Endothelial cell of umbilical vein (primary cell): ENCODE results near the gene GABRA5. TPM values are rescaled to one million over a fixed set of nuclear protein-coding genes. Genes with fewer than 3 reads are reported as not detected.
A peak's percentile ranks its signal among the peaks of the same experiment; 100 is the strongest.

ENCODE experiments used
- BruUV-seq: library from RNA; stranded (reverse); fragments of 400-500 nt; replicated peaks from 2 replicates; lab custom pipeline; 2021; lab: Mats Ljungman, UMichigan
- CTCF ChIA-PET: fragments of 300-600, 350-600 bp; sonication (Branson Sonifier 250); formaldehyde crosslinking; loops from one replicate; lab custom pipeline; 2021; ENCODE audit warnings: antibody characterized with exemption, inconsistent platforms; lab: Charles Lee
- POLR2A ChIA-PET: fragments of 300-600, 350-600 bp; sonication (Branson Sonifier 250); formaldehyde crosslinking; loops from one replicate; lab custom pipeline; 2021; ENCODE audit warnings: antibody characterized with exemption, inconsistent platforms; lab: Charles Lee
- DNase-seq: peaks from one replicate; pipeline ENCODE4 v3.0.0-alpha.2; 2011; ENCODE audit warnings: low read depth, low spot score
- FAIRE-seq: peaks from 2 replicates; lab custom pipeline; 2011; peaks lifted over from hg19 to GRCh38; lab: Jason Lieb, UNC
- H2AFZ ChIP-seq: 2 replicates; pipeline ENCODE4 v1.6.0; 2012; ENCODE audit warnings: low read depth, low read length, control low read depth, inconsistent platforms
- H3K27ac ChIP-seq: 2 replicates; pipeline ENCODE4 v1.5.1; 2011; ENCODE audit warnings: low read depth, mild to moderate bottlenecking, control low read depth, low read length, moderate library complexity; ENCODE audit not compliant: insufficient read depth
- H3K27me3 ChIP-seq, 2 experiments: 2 replicates each; pipeline versions ENCODE4 v1.6.0 to v1.6.1; 2011; ENCODE audit warnings: low read length in 2 of 2, mixed read lengths in 1 of 2; ENCODE audit not compliant: control insufficient read depth in 2 of 2, insufficient read depth in 2 of 2
- H3K36me3 ChIP-seq, 2 experiments: 2 replicates in 1 of 2; 3 replicates in 1 of 2; pipeline ENCODE4 v1.5.1; 2011; ENCODE audit warnings: low read length in 2 of 2, mild to moderate bottlenecking in 1 of 2, moderate library complexity in 1 of 2; ENCODE audit not compliant: control insufficient read depth in 2 of 2, insufficient read depth in 2 of 2; ENCODE audit errors: extremely low read depth in 1 of 2
- H3K4me1 ChIP-seq: 3 replicates; pipeline ENCODE4 v1.5.1; 2011; ENCODE audit warnings: mild to moderate bottlenecking, low read length; ENCODE audit not compliant: control insufficient read depth, insufficient read depth; ENCODE audit errors: extremely low read depth
- H3K4me2 ChIP-seq: 2 replicates; pipeline ENCODE4 v1.6.1; 2011; ENCODE audit warnings: low read length, control low read depth, mixed read lengths; ENCODE audit not compliant: insufficient read depth
- H3K4me3 ChIP-seq, 3 experiments: fragments of 200-600 bp in 1 of 3; sonication (generic), shearing (Covaris generic) in 1 of 3; replicated peaks in 1 of 3; 2 replicates each; pipeline ENCODE4 v1.5.1; 2011 to 2016; ENCODE audit warnings: control low read depth in 3 of 3, low read length in 3 of 3, mild to moderate bottlenecking in 2 of 3, inconsistent platforms in 1 of 3, low read depth in 1 of 3, moderate library complexity in 1 of 3; ENCODE audit not compliant: insufficient read depth in 1 of 3
- H3K79me2 ChIP-seq: 2 replicates; pipeline ENCODE4 v1.6.0; 2012; ENCODE audit warnings: low read length, inconsistent platforms; ENCODE audit not compliant: control insufficient read depth, insufficient read depth
- H3K9ac ChIP-seq: replicated peaks from 2 replicates; pipeline ENCODE3; 2011; ENCODE audit warnings: low read length, control low read depth; ENCODE audit not compliant: insufficient read depth; ENCODE audit errors: extremely low read depth
- H3K9me1 ChIP-seq: replicated peaks from 3 replicates; pipeline ENCODE4 v1.6.0; 2011; ENCODE audit warnings: mild to moderate bottlenecking, low read length; ENCODE audit not compliant: control insufficient read depth, insufficient read depth; ENCODE audit errors: extremely low read depth
- H3K9me3 ChIP-seq: replicated peaks from 2 replicates; pipeline ENCODE4 v1.5.1; 2012; ENCODE audit warnings: low read length, inconsistent platforms; ENCODE audit not compliant: control insufficient read depth, insufficient read depth
- H4K20me1 ChIP-seq: replicated peaks from 2 replicates; pipeline ENCODE3; 2011; ENCODE audit warnings: mild to moderate bottlenecking, low read length; ENCODE audit not compliant: control insufficient read depth, insufficient read depth; ENCODE audit errors: extremely low read depth
- CTCF ChIP-seq, 2 donors: IDR thresholded peaks; 1 replicate in 1 of 2; 2 replicates in 1 of 2; pipeline ENCODE4 v1.5.1; 2011; ENCODE audit warnings: low read length in 2 of 2, mild to moderate bottlenecking in 2 of 2, moderate library complexity in 2 of 2, control low read depth in 1 of 2, inconsistent platforms in 1 of 2, low read depth in 1 of 2; ENCODE audit not compliant: insufficient read depth in 1 of 2; ENCODE audit errors: extremely low read depth in 1 of 2
- EZH2 ChIP-seq: IDR thresholded peaks from 2 replicates; pipeline ENCODE4 v1.6.1; 2012; ENCODE audit warnings: borderline replicate concordance, low read depth, mild to moderate bottlenecking, moderate library complexity, low read length, inconsistent platforms; ENCODE audit not compliant: severe bottlenecking
- FOS ChIP-seq: IDR thresholded peaks from 2 replicates; pipeline ENCODE4 v1.6.1; 2011; ENCODE audit warnings: mild to moderate bottlenecking, low read length, moderate library complexity, borderline replicate concordance; ENCODE audit not compliant: insufficient read depth
- GATA2 ChIP-seq: IDR thresholded peaks from 2 replicates; pipeline ENCODE4 v1.7.0; 2011; ENCODE audit warnings: low read depth, mild to moderate bottlenecking, moderate library complexity, mixed read lengths, low read length; ENCODE audit not compliant: insufficient read length, insufficient read depth
- JUN ChIP-seq: IDR thresholded peaks from 2 replicates; pipeline ENCODE4 v1.6.1; 2011; ENCODE audit warnings: borderline replicate concordance, low read depth; ENCODE audit not compliant: insufficient read length, insufficient read depth
- MAX ChIP-seq: IDR thresholded peaks from 2 replicates; pipeline ENCODE4 v1.6.1; 2011; ENCODE audit not compliant: insufficient read depth, insufficient read length
- MYC ChIP-seq: IDR thresholded peaks from one replicate; pipeline ENCODE4 v1.6.1; 2011; ENCODE audit warnings: mild to moderate bottlenecking, low read depth, low read length
- POLR2A ChIP-seq: IDR thresholded peaks from 2 replicates; pipeline ENCODE4 v1.6.1; 2012; ENCODE audit warnings: low read depth, mild to moderate bottlenecking, control low read depth, low read length
- POLR2AphosphoS5 ChIP-seq: IDR thresholded peaks from 2 replicates; pipeline ENCODE4 v1.6.1; 2012; ENCODE audit warnings: low read depth, mild to moderate bottlenecking, control low read depth, low read length, moderate library complexity; ENCODE audit not compliant: insufficient read depth
- dilution Hi-C: fragments of 300-500 bp; cut with MboI; formaldehyde crosslinking; loops from one replicate; pipeline ENCODE4 v1.15.0; 2019; ENCODE audit warnings: low sequenced_read_pairs; ENCODE audit not compliant: extremely low pct_ligation_motif_present
- intact Hi-C: fragments of 100-400 bp; cut with micrococcal nuclease; formaldehyde crosslinking; loops from one replicate; pipeline ENCODE4 v1.10.0; 2022
- polyA plus RNA-seq, 4 experiments: library from polyadenylated mRNA; depleted of rRNA in 3 of 4; stranded (reverse) in 3 of 4; unstranded in 1 of 4; fragments of >200 nt; gene quantifications; 2 replicates each; pipeline versions ENCODE4 v1.2.1 to v1.2.3, GENCODE V29; 2011 to 2012; ENCODE audit warnings: missing spikeins in 1 of 4
- total RNA-seq: library from RNA; stranded (reverse); gene quantifications from 2 replicates; pipeline ENCODE4 v1.2.3, GENCODE V29; 2021

The GABRA5 gene
- total and polyA plus RNA-seq, 2 donors (not counting 3 experiments of a cell fraction or from before 2014, with no cell fraction given) = not detected

- H3K27ac ChIP-seq = no peak overlapping the region
- ChIA-PET POLR2A (no interaction called here), CTCF (interaction anchor here (0.6 to 1.2 kb wide), 5 partner anchors 8 to 1237 kb away, joined by 3 to 4 read pairs (median 4); no protein-coding TSS in a partner anchor)
- TF ChIP-seq CTCF (IDR thresholded peaks at IDR 0.05; ENCODE audit: extremely low read depth in 1 of 2, insufficient read depth in 1 of 2, low read depth in 1 of 2, low read length in 2 of 2) (peak; percentile 26 to 37), FOS (no peak)
- no peaks in the 10 kb centered on the region for H3K9me1 ChIP-seq
- no peak overlapping the region for H3K4me3 ChIP-seq
- no peaks in the 10 kb centered on the region for H3K9me3 ChIP-seq
- no TSS peak for BruUV-seq
- H3K27me3 ChIP-seq = no peaks in the 10 kb centered on the region
- DNase-seq = peak; percentile 75
- H2AFZ ChIP-seq = no peak overlapping the region
- intact Hi-C loops (loop anchor here (2.0 kb wide), 1 partner anchor 127 kb away; no protein-coding TSS in a partner anchor), dilution Hi-C loops (no loop called here)
- no peaks in the 10 kb centered on the region for H3K4me1 ChIP-seq
- no peaks in the 10 kb centered on the region for H3K36me3 ChIP-seq
- H3K4me2 ChIP-seq = no peak overlapping the region
- H3K9ac ChIP-seq = no peak overlapping the region
- no peaks in the 10 kb centered on the region for H3K79me2 ChIP-seq
- no peaks in the 10 kb centered on the region for H4K20me1 ChIP-seq
- FAIRE-seq = peak; percentile 71
These were observed 22.5 kb downstream of the GABRA5 start for GRCh38 chr15:26889298-26889898.

GRCh38 chr15:26890451-26890850 lies 23.6 kb downstream of the GABRA5 start:
- Histone ChIP-seq H3K9me1 (no peaks in the 10 kb centered on the region), H3K27me3 (no peaks in the 10 kb centered on the region), H3K4me3 (no peak overlapping the region), H3K4me1 (no peaks in the 10 kb centered on the region), H2AFZ (no peak overlapping the region), H3K36me3 (no peaks in the 10 kb centered on the region), H3K79me2 (no peaks in the 10 kb centered on the region), H4K20me1 (no peaks in the 10 kb centered on the region), H3K9me3 (no peaks in the 10 kb centered on the region), H3K27ac (no peak overlapping the region), H3K9ac (no peak overlapping the region), H3K4me2 (no peak overlapping the region)
- BruUV-seq = no TSS peak
- ChIA-PET POLR2A (no interaction called here), CTCF (interaction anchor here (0.9 to 1.3 kb wide), 3 partner anchors 469 to 1236 kb away, joined by 3 to 22 read pairs (median 3); no protein-coding TSS in a partner anchor)
- dilution Hi-C loops (no loop called here), intact Hi-C loops (loop anchor here (5.0 kb wide), 1 partner anchor 467 kb away; no protein-coding TSS in a partner anchor)
- DNase-seq (no peak), FAIRE-seq (no peak)
- TF ChIP-seq POLR2A (no peak), JUN (no peak), GATA2 (no peak), MYC (no peak), POLR2AphosphoS5 (no peak), FOS (no peak), MAX (no peak), CTCF (IDR thresholded peaks at IDR 0.05; ENCODE audit: extremely low read depth in 1 of 2, insufficient read depth in 1 of 2, low read depth in 1 of 2, low read length in 2 of 2) (no peak), EZH2 (no peak)
